ENCODE results near the gene PTPRO.

The PTPRO gene

GRCh38 chr12:15322164-15323061 lies at the start of gene PTPRO:
Gene PTPRO, plus strand, starts transcription at chr12:15322508.
- DNase-seq: peak; percentile 83

- DNase-seq: no peak
Observed at GRCh38 chr12:15273896-15274295, 48.4 kb upstream of the PTPRO start.

- no peak for DNase-seq
Observed at GRCh38 chr12:15274561-15274967, 47.7 kb upstream of the PTPRO start.

- peak; percentile 56 for DNase-seq
Observed at GRCh38 chr12:15276088-15276698, 46.1 kb upstream of the PTPRO start.

GRCh38 chr12:15278816-15279658 lies 43.3 kb upstream of the PTPRO start:
- DNase-seq: peak; percentile 98

GRCh38 chr12:15280930-15281329 lies 41.4 kb upstream of the PTPRO start:
- no peak for DNase-seq

GRCh38 chr12:15289192-15289591 lies 33.1 kb upstream of the PTPRO start:
- no peak for DNase-seq

- no peak for DNase-seq
Observed at GRCh38 chr12:15293731-15294130, 28.6 kb upstream of the PTPRO start.

GRCh38 chr12:15299947-15300346 lies 22.4 kb upstream of the PTPRO start:
- no peak for DNase-seq

- no peak for DNase-seq
Observed at GRCh38 chr12:15304296-15304695, 18.0 kb upstream of the PTPRO start.

- DNase-seq: no peak
Observed at GRCh38 chr12:15306605-15307004, 15.7 kb upstream of the PTPRO start.

GRCh38 chr12:15307079-15307478 lies 15.2 kb upstream of the PTPRO start:
- no peak for DNase-seq

GRCh38 chr12:15318841-15319240 lies 3.5 kb upstream of the PTPRO start:
- no peak for DNase-seq

GRCh38 chr12:15320881-15321280 lies 1.4 kb upstream of the PTPRO start:
- DNase-seq: no peak

- peak; percentile 21 for DNase-seq
Observed at GRCh38 chr12:15323480-15323879, 1.2 kb downstream of the PTPRO start.

- DNase-seq: no peak
Observed at GRCh38 chr12:15329891-15330290, 7.6 kb downstream of the PTPRO start.

- no peak for DNase-seq
Observed at GRCh38 chr12:15334225-15334624, 11.9 kb downstream of the PTPRO start.

- no peak for DNase-seq
Observed at GRCh38 chr12:15335959-15336358, 13.7 kb downstream of the PTPRO start.

GRCh38 chr12:15336768-15337553 lies 14.7 kb downstream of the PTPRO start:
- DNase-seq: no peak

- no peak for DNase-seq
Observed at GRCh38 chr12:15341371-15341770, 19.1 kb downstream of the PTPRO start.

- DNase-seq: no peak
Observed at GRCh38 chr12:15344561-15344960, 22.3 kb downstream of the PTPRO start.

- no peak for DNase-seq
Observed at GRCh38 chr12:15346488-15346887, 24.2 kb downstream of the PTPRO start.

GRCh38 chr12:15350643-15351042 lies 28.3 kb downstream of the PTPRO start:
- DNase-seq: no peak
